ENCODE data around the gene SERINC4.

DNA sequence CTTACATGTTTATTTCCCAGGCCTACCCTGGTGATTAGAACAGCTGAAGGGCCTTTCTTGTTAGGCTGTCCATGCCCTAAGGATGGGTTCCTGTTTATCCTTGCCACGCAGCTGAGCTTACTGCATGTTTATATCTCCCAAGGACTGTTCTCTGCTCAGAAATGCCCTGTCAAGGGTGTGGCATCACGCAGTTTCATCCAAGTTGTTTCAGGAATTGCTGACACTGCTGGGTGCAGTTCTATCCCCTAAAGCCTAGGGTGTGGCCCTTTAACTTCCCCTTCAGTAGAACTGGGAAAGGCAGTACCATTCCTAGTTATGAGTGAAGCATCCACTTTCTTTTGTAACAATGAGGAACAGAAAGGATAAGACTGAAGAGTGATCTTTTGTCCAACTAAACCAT, 28.2 kb downstream of the SERINC4 start:
- no peak for TF ChIP-seq EZH2phosphoT487 (IDR thresholded peaks at IDR 0.05; ENCODE audit: low read depth)
- TF ChIP-seq, protein P1, sequence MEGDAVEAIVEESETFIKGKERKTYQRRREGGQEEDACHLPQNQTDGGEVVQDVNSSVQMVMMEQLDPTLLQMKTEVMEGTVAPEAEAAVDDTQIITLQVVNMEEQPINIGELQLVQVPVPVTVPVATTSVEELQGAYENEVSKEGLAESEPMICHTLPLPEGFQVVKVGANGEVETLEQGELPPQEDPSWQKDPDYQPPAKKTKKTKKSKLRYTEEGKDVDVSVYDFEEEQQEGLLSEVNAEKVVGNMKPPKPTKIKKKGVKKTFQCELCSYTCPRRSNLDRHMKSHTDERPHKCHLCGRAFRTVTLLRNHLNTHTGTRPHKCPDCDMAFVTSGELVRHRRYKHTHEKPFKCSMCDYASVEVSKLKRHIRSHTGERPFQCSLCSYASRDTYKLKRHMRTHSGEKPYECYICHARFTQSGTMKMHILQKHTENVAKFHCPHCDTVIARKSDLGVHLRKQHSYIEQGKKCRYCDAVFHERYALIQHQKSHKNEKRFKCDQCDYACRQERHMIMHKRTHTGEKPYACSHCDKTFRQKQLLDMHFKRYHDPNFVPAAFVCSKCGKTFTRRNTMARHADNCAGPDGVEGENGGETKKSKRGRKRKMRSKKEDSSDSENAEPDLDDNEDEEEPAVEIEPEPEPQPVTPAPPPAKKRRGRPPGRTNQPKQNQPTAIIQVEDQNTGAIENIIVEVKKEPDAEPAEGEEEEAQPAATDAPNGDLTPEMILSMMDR (IDR thresholded peaks at IDR 0.05; ENCODE audit: low read depth, low read length) = no peak

Data from OCI-LY3 (cell line).